ENCODE results near the gene MAST4.
A peak's percentile ranks its signal among the peaks of the same experiment; 100 is the strongest.
"Not testable (repeated sequence)": the region's sequence is repeated elsewhere in the genome, so short reads cannot be mapped to it uniquely, and the experiment has no call there.

MAST4 gene

GRCh38 chr5:66747607-66748006 lies 151.4 kb downstream of the MAST4 start:
- no peak for DNase-seq

- not testable (repeated sequence) for DNase-seq
Observed at GRCh38 chr5:66752668-66753067, 156.5 kb downstream of the MAST4 start.

- DNase-seq, result peak; percentile 10 to 36
Observed at GRCh38 chr5:66757219-66757833, 161.1 kb downstream of the MAST4 start.

- DNase-seq, result no peak
Observed at GRCh38 chr5:66757834-66758371, 161.7 kb downstream of the MAST4 start.

- no peak for DNase-seq
Observed at GRCh38 chr5:66769030-66769733, 173.0 kb downstream of the MAST4 start.

- DNase-seq, result no peak
Observed at GRCh38 chr5:66769839-66770617, 173.8 kb downstream of the MAST4 start.

- no peak for DNase-seq
Observed at GRCh38 chr5:66777868-66778267, 181.7 kb downstream of the MAST4 start.

GRCh38 chr5:66779528-66779927 lies 183.3 kb downstream of the MAST4 start:
- DNase-seq, result no peak

GRCh38 chr5:66788556-66788955 lies 192.4 kb downstream of the MAST4 start:
- DNase-seq, result no peak

GRCh38 chr5:66789434-66789833 lies 193.2 kb downstream of the MAST4 start:
- no peak for DNase-seq

- DNase-seq, result no peak
Observed at GRCh38 chr5:66793049-66793448, 196.9 kb downstream of the MAST4 start.

GRCh38 chr5:66795682-66796081 lies 199.5 kb downstream of the MAST4 start:
- DNase-seq, result no peak

GRCh38 chr5:66796305-66797292 lies 200.4 kb downstream of the MAST4 start:
- DNase-seq, result no peak

GRCh38 chr5:66802941-66803340 lies 206.7 kb downstream of the MAST4 start:
- no peak for DNase-seq

GRCh38 chr5:66805514-66806430 lies 209.6 kb downstream of the MAST4 start:
- no peak for DNase-seq

GRCh38 chr5:66807743-66808142 lies 211.6 kb downstream of the MAST4 start:
- DNase-seq, result no peak

GRCh38 chr5:66808663-66809062 lies 212.5 kb downstream of the MAST4 start:
- no peak for DNase-seq

GRCh38 chr5:66810151-66810550 lies 214.0 kb downstream of the MAST4 start:
- DNase-seq, result no peak

GRCh38 chr5:66810848-66811261 lies 214.7 kb downstream of the MAST4 start:
- DNase-seq, result no peak

GRCh38 chr5:66812291-66812690 lies 216.1 kb downstream of the MAST4 start:
- DNase-seq, result no peak

- no peak for DNase-seq
Observed at GRCh38 chr5:66813306-66813705, 217.1 kb downstream of the MAST4 start.

Data from CD4-positive, alpha-beta T cell treated with Interferon alpha-2 for 1 hour (primary cell).